Liver (tissue), 9 donors: ENCODE data around the gene FOXR1. TPM values are rescaled to one million over a fixed set of nuclear protein-coding genes. Genes with fewer than 3 reads are reported as not detected.

Source experiments
- DNase-seq: peaks from one replicate; pipeline ENCODE4 v3.0.0-alpha.2; 2017; ENCODE audit warnings: low spot score
- H3K27ac ChIP-seq, 2 donors: one replicate each; pipeline ENCODE4 v1.7.0; 2013; ENCODE audit warnings: inconsistent platforms in 2 of 2, low read length in 2 of 2, control low read depth in 1 of 2, low read depth in 1 of 2, mild to moderate bottlenecking in 1 of 2
- H3K27me3 ChIP-seq, 4 donors: one replicate each; pipeline versions ENCODE4 v1.6.1 to v1.7.0; 2013; ENCODE audit warnings: low read length in 3 of 4, inconsistent platforms in 1 of 4, mild to moderate bottlenecking in 1 of 4, moderate library complexity in 1 of 4; ENCODE audit not compliant: control insufficient read depth in 4 of 4, insufficient read depth in 4 of 4
- H3K36me3 ChIP-seq, 4 donors: one replicate each; pipeline versions ENCODE4 v1.6.1 to v1.7.0; 2013; ENCODE audit warnings: low read length in 3 of 4, mild to moderate bottlenecking in 3 of 4, low read depth in 1 of 4, moderate library complexity in 1 of 4; ENCODE audit not compliant: control insufficient read depth in 4 of 4, insufficient read depth in 3 of 4
- H3K4me1 ChIP-seq, 4 donors: one replicate each; pipeline versions ENCODE4 v1.6.1 to v1.7.0; 2013; ENCODE audit warnings: low read length in 3 of 4, mild to moderate bottlenecking in 3 of 4, moderate library complexity in 1 of 4; ENCODE audit not compliant: control insufficient read depth in 4 of 4, insufficient read depth in 4 of 4
- H3K4me3 ChIP-seq, 3 donors: one replicate each; pipeline versions ENCODE4 v1.6.1 to v1.7.0; 2013; ENCODE audit warnings: low read length in 3 of 3, control low read depth in 1 of 3, low read depth in 1 of 3, mild to moderate bottlenecking in 1 of 3
- H3K9ac ChIP-seq, 2 donors: one replicate each; pipeline ENCODE4 v1.7.0; 2013; ENCODE audit warnings: low read length in 2 of 2, mild to moderate bottlenecking in 2 of 2, moderate library complexity in 2 of 2, control low read depth in 1 of 2, low read depth in 1 of 2
- H3K9me3 ChIP-seq, 4 donors: one replicate each; pipeline versions ENCODE4 v1.6.1 to v1.7.0; 2013; ENCODE audit warnings: low read length in 3 of 4; ENCODE audit not compliant: control insufficient read depth in 4 of 4
- EGR1 ChIP-seq, 2 donors: IDR thresholded peaks; 2 replicates each; pipeline ENCODE4 v1.6.1; 2016 to 2018; ENCODE audit warnings: antibody characterized with exemption in 2 of 2, low read depth in 2 of 2
- FOXA1 ChIP-seq: IDR thresholded peaks from 2 replicates; pipeline ENCODE4 v1.6.1; 2016; ENCODE audit warnings: antibody characterized with exemption
- FOXA2 ChIP-seq: IDR thresholded peaks from 2 replicates; pipeline ENCODE4 v1.6.1; 2016; ENCODE audit warnings: antibody characterized with exemption
- GABPA ChIP-seq, 2 donors: IDR thresholded peaks in 1 of 2; conservative IDR thresholded peaks in 1 of 2; 2 replicates each; pipeline ENCODE4 v1.6.1; 2016; ENCODE audit warnings: antibody characterized with exemption in 2 of 2, mild to moderate bottlenecking in 1 of 2, moderate library complexity in 1 of 2
- HNF4A ChIP-seq, 2 donors: conservative IDR thresholded peaks; 2 replicates each; pipeline ENCODE4 v1.6.1; 2016; ENCODE audit warnings: antibody characterized with exemption in 2 of 2, mild to moderate bottlenecking in 2 of 2
- HNF4G ChIP-seq: IDR thresholded peaks from 2 replicates; pipeline ENCODE4 v1.6.1; 2016; ENCODE audit warnings: antibody characterized with exemption
- NR2F2 ChIP-seq: IDR thresholded peaks from 2 replicates; pipeline ENCODE4 v1.6.1; 2016; ENCODE audit warnings: antibody characterized with exemption
- RAD21 ChIP-seq, 2 donors: IDR thresholded peaks; 2 replicates each; pipeline ENCODE4 v1.6.1; 2016; ENCODE audit warnings: antibody characterized with exemption in 2 of 2, mild to moderate bottlenecking in 2 of 2
- RXRA ChIP-seq, 2 donors: IDR thresholded peaks; 2 replicates each; pipeline ENCODE4 v1.6.1; 2017 to 2018; ENCODE audit warnings: antibody characterized with exemption in 2 of 2, mild to moderate bottlenecking in 1 of 2
- SP1 ChIP-seq: IDR thresholded peaks from 2 replicates; pipeline ENCODE4 v1.6.1; 2018; ENCODE audit warnings: antibody characterized with exemption, mild to moderate bottlenecking
- TAF1 ChIP-seq: conservative IDR thresholded peaks from 2 replicates; pipeline ENCODE4 v1.6.1; 2016; ENCODE audit warnings: antibody characterized with exemption, mild to moderate bottlenecking
- YY1 ChIP-seq: IDR thresholded peaks from 2 replicates; pipeline ENCODE4 v1.6.1; 2016; ENCODE audit warnings: antibody characterized with exemption, mild to moderate bottlenecking
- WGBS: extraction: QIAGEN DNeasy Blood & Tissue Kit; methylation state at CpG from one replicate; pipeline ENCODE4 v1.1.7; 2013; 5-methylcytosine and 5-hydroxymethylcytosine counted together
- polyA plus RNA-seq, 2 donors: library from polyadenylated mRNA; stranded (reverse) in 1 of 2; unstranded in 1 of 2; fragments of 200-250 nt in 1 of 2; fragments of >200 nt in 1 of 2; fragmentation: Nextera tagmentation in 1 of 2; extraction: Ambion mirVana in 1 of 2; gene quantifications; one replicate each; pipeline versions ENCODE4 v1.2.1 to v1.2.3, GENCODE V29; 2013 to 2015
- total RNA-seq, 2 donors: library from RNA; depleted of rRNA; stranded (reverse); fragments of >200 nt; gene quantifications; one replicate each; pipeline ENCODE4 v1.2.3, GENCODE V29; 2014
- TF ChIP-seq, protein P1 (sequence below): IDR thresholded peaks from 2 replicates; pipeline ENCODE4 v1.6.1; 2016; ENCODE audit warnings: antibody characterized with exemption
- TF ChIP-seq, protein P2 (sequence below): fragments of 150-350 bp; IDR thresholded peaks from 2 replicates; pipeline ENCODE4 v1.5.1; 2017; ENCODE audit warnings: improper control_type of control experiment, low read depth, low read length; ENCODE audit not compliant: missing input control
- TF ChIP-seq, protein P3 (sequence below): IDR thresholded peaks from 2 replicates; pipeline ENCODE4 v1.6.1; 2016; ENCODE audit warnings: antibody characterized with exemption, mild to moderate bottlenecking
- TF ChIP-seq, protein P4 (sequence below): IDR thresholded peaks from 2 replicates; pipeline ENCODE4 v1.6.1; 2016; ENCODE audit warnings: antibody characterized with exemption
- TF ChIP-seq, protein P5 (sequence below): IDR thresholded peaks from 2 replicates; pipeline ENCODE4 v1.6.1; 2016; ENCODE audit warnings: antibody characterized with exemption
- donor health status: healthy.
- donor health status: healthy.
- donor health status: healthy.
- donor health status: healthy.
- donor health status: healthy.

Gene FOXR1
- total and polyA plus RNA-seq, 4 donors = not detected

DNA sequence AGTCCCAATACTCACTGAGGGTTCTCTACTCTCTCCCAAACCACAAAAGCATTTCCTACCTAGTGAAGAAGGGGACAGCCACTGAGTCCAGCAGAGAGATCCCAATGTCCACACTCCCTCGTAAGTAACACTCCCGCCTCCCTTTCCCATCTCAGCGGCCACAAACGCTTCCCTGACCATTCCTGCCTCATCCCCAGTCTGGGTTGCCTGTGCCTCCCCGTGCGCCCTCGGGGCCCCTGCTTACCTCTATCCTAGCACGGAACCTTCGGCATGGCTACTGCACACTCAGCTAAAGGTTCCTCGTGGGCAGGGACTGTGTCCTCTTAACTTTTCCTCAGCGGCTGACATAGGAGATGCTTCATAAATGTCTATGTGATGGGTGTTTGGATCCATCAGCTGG lies 14.0 kb upstream of the FOXR1 start:
- H3K27ac ChIP-seq = no peak overlapping the region
- TF ChIP-seq YY1 = no peak
- TF ChIP-seq, protein P1, sequence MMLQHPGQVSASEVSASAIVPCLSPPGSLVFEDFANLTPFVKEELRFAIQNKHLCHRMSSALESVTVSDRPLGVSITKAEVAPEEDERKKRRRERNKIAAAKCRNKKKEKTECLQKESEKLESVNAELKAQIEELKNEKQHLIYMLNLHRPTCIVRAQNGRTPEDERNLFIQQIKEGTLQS = no peak
- TF ChIP-seq, protein P2, sequence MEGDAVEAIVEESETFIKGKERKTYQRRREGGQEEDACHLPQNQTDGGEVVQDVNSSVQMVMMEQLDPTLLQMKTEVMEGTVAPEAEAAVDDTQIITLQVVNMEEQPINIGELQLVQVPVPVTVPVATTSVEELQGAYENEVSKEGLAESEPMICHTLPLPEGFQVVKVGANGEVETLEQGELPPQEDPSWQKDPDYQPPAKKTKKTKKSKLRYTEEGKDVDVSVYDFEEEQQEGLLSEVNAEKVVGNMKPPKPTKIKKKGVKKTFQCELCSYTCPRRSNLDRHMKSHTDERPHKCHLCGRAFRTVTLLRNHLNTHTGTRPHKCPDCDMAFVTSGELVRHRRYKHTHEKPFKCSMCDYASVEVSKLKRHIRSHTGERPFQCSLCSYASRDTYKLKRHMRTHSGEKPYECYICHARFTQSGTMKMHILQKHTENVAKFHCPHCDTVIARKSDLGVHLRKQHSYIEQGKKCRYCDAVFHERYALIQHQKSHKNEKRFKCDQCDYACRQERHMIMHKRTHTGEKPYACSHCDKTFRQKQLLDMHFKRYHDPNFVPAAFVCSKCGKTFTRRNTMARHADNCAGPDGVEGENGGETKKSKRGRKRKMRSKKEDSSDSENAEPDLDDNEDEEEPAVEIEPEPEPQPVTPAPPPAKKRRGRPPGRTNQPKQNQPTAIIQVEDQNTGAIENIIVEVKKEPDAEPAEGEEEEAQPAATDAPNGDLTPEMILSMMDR = no peak
- no peak for TF ChIP-seq GABPA (IDR thresholded peaks at IDR 0.05 in 1 of 2, conservative IDR thresholded peaks at IDR 0.05 in 1 of 2)
- TF ChIP-seq, protein P3, sequence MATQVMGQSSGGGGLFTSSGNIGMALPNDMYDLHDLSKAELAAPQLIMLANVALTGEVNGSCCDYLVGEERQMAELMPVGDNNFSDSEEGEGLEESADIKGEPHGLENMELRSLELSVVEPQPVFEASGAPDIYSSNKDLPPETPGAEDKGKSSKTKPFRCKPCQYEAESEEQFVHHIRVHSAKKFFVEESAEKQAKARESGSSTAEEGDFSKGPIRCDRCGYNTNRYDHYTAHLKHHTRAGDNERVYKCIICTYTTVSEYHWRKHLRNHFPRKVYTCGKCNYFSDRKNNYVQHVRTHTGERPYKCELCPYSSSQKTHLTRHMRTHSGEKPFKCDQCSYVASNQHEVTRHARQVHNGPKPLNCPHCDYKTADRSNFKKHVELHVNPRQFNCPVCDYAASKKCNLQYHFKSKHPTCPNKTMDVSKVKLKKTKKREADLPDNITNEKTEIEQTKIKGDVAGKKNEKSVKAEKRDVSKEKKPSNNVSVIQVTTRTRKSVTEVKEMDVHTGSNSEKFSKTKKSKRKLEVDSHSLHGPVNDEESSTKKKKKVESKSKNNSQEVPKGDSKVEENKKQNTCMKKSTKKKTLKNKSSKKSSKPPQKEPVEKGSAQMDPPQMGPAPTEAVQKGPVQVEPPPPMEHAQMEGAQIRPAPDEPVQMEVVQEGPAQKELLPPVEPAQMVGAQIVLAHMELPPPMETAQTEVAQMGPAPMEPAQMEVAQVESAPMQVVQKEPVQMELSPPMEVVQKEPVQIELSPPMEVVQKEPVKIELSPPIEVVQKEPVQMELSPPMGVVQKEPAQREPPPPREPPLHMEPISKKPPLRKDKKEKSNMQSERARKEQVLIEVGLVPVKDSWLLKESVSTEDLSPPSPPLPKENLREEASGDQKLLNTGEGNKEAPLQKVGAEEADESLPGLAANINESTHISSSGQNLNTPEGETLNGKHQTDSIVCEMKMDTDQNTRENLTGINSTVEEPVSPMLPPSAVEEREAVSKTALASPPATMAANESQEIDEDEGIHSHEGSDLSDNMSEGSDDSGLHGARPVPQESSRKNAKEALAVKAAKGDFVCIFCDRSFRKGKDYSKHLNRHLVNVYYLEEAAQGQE = no peak
- no peak for TF ChIP-seq TAF1
- TF ChIP-seq RXRA (IDR thresholded peaks at IDR 0.05) = no peak
- TF ChIP-seq, protein P4, sequence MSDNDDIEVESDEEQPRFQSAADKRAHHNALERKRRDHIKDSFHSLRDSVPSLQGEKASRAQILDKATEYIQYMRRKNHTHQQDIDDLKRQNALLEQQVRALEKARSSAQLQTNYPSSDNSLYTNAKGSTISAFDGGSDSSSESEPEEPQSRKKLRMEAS = no peak
- no peak for TF ChIP-seq NR2F2
- no peak for TF ChIP-seq HNF4A (conservative IDR thresholded peaks at IDR 0.05)
- no peaks in the 10 kb centered on the region for H3K4me1 ChIP-seq
- no peaks in the 10 kb centered on the region for H3K36me3 ChIP-seq
- no peaks in the 10 kb centered on the region for H3K27me3 ChIP-seq
- no peak overlapping the region for H3K9ac ChIP-seq
- no peak overlapping the region for H3K4me3 ChIP-seq
- no peaks in the 10 kb centered on the region for H3K9me3 ChIP-seq
- 87% methylated on average over 11 of the region's 11 CpGs for WGBS
- no peak for DNase-seq

DNA sequence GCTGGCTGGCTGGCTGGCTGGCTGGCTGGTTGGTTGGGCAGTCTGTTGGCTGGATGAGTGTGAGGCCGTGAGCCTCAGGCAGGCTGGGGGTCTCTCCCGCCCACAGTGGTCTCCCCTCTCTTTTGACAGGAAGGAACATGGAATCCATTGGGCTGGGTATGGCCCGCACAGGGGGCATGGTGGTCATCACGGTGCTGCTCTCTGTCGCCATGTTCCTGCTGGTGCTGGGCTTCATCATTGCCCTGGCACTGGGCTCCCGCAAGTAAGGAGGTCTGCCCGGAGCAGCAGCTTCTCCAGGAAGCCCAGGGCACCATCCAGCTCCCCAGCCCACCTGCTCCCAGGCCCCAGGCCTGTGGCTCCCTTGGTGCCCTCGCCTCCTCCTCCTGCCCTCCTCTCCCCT lies 13.6 kb upstream of the FOXR1 start:
- H3K9me3 ChIP-seq = no peaks in the 10 kb centered on the region
- no peak for DNase-seq
- no peak overlapping the region for H3K9ac ChIP-seq
- no peak overlapping the region for H3K27ac ChIP-seq
- H3K27me3 ChIP-seq = no peaks in the 10 kb centered on the region
- no peaks in the 10 kb centered on the region for H3K36me3 ChIP-seq
- H3K4me1 ChIP-seq = no peaks in the 10 kb centered on the region
- WGBS = 93% methylated on average over 8 of the region's 8 CpGs
- H3K4me3 ChIP-seq = no peak overlapping the region
- no peak for TF ChIP-seq YY1
- TF ChIP-seq, protein P1 = no peak
- TF ChIP-seq, protein P4 = no peak
- TF ChIP-seq, protein P2 = no peak
- no peak for TF ChIP-seq HNF4G
- TF ChIP-seq FOXA1 = no peak
- TF ChIP-seq TAF1 = no peak
- no peak for TF ChIP-seq SP1
- TF ChIP-seq HNF4A (conservative IDR thresholded peaks at IDR 0.05) = no peak
- TF ChIP-seq RAD21 (IDR thresholded peaks at IDR 0.05) = no peak
- TF ChIP-seq NR2F2 = no peak
- TF ChIP-seq EGR1 (IDR thresholded peaks at IDR 0.05; ENCODE audit: low read depth in 2 of 2) = no peak
- TF ChIP-seq RXRA (IDR thresholded peaks at IDR 0.05) = no peak
- no peak for TF ChIP-seq FOXA2
- TF ChIP-seq, protein P5, sequence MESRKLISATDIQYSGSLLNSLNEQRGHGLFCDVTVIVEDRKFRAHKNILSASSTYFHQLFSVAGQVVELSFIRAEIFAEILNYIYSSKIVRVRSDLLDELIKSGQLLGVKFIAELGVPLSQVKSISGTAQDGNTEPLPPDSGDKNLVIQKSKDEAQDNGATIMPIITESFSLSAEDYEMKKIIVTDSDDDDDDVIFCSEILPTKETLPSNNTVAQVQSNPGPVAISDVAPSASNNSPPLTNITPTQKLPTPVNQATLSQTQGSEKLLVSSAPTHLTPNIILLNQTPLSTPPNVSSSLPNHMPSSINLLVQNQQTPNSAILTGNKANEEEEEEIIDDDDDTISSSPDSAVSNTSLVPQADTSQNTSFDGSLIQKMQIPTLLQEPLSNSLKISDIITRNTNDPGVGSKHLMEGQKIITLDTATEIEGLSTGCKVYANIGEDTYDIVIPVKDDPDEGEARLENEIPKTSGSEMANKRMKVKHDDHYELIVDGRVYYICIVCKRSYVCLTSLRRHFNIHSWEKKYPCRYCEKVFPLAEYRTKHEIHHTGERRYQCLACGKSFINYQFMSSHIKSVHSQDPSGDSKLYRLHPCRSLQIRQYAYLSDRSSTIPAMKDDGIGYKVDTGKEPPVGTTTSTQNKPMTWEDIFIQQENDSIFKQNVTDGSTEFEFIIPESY = no peak
- TF ChIP-seq, protein P3 = no peak
